Midbrain (tissue), 1 donor: Measurements from ENCODE around the gene PIGQ.

Experiments
- DNase-seq: peaks from one replicate; lab custom pipeline; 2025; lab: John Stamatoyannopoulos, UW

Gene PIGQ

DNA sequence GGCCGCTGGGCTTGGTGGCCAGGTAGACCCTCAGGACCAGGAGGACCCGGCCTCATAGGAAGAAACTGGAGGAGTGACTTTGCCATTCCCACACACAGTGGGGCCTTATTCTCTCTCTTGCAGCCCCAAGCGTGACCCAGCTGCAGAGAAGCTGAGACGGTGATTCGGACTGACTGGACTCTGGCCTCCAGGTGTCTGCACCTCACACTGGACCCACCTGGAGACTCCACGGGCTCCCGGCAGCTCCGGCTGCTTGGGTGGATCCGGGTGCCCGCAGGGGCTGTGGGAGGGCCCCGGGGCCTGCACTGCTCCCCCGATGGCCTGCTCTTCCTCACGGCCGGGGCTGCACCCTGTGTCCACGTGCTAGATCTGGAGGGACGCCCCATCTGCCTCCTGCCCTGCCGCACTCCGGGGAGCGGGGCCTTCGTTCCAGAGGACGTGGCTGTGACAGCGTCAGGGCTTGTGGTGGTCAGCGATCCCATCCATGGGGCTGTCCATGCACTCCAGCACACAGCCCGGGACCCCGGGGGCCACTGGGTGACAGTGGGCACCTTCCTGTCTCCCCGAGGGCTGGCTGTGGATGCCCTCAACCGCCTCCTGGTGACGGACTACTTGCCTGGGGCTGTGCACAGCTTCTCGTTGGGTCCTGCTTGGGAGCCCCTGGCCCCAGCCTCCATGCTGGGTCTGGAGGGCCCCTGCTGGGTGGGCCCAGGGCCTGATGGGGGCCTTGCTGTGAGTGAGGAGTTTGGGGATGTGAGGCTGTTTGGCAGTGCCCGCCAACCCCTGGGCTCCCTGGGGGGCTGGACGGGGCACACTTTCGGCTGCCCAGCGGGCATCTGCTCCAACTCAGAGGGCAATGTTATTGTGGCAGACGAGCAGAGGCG is 2.2 kb upstream of the PIGQ start:
- DNase-seq, result no peak

DNA sequence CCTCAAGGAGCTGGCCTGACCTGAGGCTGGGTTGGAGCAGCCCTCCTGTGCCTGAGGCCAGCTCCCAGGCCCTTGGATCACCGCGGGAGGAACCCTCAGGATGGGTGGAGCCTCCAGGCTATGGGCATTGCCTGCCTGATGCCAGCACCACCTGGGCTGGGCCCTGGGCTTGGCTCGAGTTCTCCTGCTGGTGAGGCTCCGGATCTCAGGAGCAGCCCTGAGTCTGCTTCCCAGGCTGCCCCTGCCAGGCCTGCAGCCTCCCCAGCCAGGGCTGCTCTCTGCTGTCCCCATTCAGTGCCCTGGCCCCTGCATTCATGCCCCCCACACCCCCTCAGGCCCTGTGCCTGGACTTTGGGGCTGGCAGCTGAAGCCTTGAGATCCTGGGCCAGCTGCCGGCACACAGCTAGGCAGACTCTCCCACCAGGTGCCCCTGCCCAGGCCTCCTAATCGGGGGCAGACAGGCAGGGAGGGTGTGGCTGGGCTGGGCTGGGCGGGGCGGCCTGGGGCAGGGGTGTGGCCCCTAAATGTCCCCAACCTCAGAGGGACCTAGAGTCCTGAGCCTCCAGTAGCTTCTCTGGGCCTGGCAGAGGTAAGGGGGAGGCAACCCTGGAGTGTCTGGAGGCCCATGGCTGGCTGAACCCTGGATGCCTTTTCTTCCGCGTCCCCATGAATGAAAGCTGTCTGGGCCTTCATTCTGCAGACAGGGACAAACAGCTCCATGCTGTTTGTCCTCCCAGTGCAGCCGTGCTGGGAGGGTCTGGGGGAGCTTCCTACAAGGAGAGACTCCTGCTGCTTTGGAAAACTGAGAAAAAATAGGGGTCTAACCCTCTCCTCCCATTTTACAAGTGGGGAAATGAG is 1.1 kb upstream of the PIGQ start:
- no peak for DNase-seq

GRCh38 chr16:572865-573650 is 3.3 kb downstream of the PIGQ start:
- no peak for DNase-seq

GRCh38 chr16:574021-574760 is 4.4 kb downstream of the PIGQ start:
- no peak for DNase-seq

DNA sequence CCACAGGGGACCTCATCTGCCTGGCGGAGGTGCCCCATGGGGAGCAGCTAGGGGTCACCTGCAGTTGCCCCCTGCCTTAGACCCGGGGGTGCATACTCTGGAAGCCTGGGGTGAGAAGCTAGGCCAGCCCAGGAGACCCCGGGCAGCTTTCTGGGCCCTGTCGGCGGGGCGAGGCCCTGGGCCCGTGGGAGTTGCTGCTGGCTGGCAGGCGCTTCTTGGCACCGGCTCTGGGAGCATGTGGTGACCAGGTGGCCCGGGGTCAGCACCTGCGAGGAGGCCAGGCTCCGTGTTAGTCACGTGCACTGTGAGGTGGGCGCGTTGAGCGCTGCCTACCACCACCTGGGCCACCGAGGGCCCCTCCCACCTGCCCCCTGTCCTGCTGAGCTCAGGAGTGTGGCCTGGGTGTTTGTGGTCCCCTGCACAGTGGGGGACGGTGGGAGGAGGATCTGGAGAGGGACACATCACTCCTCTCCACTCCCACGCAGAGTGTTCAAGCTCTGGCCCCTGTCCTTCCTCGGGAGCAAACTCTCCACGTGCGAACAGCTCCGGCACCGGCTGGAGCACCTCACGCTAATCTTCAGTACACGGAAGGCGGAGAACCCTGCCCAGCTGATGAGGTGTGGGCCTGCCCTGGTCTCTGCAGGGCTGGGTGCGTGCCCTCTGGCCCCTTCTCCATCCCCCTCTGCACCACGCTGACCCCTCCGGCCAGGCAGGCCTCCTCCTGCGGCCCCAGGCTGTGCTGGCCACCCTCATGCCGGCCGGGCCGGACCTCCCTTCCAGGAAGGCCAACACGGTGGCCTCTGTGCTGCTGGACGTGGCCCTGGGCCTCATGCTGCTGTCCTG is 5.8 kb downstream of the PIGQ start:
- DNase-seq, result no peak

DNA sequence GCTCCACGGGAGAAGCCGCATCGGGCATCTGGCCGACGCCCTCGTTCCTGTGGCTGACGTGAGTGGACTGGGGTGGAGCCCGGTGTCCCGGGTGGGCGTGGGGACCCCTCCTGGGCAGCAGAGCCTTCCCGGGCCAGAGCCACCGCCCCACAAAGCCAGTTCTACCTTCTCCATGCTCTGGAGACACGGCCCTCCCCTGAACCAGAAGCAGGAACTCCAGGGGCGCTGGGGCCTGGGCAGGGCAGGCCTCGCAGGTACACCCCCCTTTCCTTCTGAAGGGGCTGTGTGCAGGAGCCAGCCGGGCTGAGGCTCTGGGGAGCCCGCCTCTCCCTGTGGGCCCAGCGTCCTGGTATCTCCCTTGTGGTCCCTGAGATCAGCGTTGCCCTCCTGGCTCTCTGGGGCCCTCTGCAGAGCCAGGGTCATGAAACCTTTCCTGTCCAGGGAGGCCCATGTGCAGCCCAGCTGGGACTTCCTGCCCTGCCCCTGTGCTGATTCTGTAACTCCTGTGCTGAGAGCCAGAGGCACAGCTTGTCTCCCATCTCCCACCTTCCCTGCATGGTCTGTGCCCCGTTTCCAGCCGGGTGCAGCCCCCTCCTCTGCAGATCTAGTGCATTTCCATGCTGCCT is 6.5 kb downstream of the PIGQ start:
- no peak for DNase-seq

DNA sequence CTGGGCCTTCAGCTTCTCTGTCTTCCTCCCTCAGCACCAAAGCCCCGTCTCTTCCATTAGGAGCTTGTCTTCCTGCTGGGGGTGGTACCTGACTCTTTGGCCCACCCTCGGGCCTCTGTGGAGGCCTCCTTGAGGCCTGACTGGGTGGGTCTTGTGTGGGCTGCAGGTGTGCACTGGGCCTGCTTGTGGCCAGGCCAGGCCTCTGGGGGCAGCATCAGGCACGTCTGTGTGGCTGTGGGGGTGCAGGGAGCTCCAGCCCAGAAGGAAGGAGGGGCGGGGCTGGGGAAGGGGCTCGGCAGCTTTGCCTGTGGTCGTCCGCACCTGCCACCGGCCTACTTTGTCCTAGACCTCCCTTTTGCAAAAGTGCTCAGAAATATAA is 7.0 kb downstream of the PIGQ start:
- DNase-seq, result no peak

DNA sequence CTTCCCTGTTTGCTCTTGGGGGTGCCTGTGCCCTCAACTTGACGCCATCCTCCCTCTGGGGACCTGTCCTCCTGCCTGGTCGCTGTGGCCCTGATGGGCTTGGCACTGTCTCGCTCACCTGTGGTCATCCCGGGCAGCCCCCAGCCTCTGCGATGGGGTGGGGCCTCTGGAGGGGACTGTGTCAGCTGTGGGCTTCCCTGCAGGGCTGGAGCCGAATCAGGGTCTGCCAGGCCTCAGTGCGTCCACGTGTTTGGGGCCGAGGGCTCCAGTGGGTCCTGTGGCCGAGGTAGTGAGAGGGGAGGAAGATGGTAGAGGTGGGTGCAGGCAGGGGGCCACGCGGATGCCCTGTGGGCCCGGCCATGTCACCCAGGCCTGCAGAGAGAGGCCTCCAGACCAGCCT is 8.0 kb downstream of the PIGQ start:
- DNase-seq, result no peak

DNA sequence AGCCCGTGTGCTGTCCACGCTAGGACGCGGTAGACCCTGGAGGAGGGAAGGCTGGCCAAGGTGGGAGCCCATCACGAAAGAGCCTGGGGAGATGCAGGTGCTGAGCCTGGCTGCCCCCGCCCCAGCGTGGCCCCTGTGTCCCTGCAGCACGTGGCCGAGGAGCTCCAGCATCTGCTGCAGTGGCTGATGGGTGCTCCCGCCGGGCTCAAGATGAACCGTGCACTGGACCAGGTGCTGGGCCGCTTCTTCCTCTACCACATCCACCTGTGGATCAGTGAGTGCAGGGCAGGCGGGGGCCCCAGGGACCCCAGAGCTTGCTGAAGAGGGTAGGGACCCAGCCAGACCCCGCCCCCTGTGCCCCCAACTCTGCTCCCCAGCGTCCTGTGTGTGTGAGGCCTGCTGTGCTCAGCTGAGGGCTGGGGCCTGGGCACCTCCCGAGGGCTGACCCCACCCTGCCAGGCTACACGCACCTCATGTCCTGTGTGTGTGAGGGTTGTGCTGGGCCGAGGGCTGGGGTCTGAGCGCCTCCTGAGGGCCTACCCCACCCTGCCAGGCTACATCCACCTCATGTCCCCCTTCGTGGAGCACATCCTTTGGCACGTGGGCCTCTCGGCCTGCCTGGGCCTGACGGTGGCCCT is 8.6 kb downstream of the PIGQ start:
- no peak for DNase-seq

GRCh38 chr16:578870-579405 is 9.2 kb downstream of the PIGQ start:
- peak; percentile 8 for DNase-seq

- DNase-seq, result no peak
Measured at GRCh38 chr16:580141-580945, 10.6 kb downstream of the PIGQ start.

DNA sequence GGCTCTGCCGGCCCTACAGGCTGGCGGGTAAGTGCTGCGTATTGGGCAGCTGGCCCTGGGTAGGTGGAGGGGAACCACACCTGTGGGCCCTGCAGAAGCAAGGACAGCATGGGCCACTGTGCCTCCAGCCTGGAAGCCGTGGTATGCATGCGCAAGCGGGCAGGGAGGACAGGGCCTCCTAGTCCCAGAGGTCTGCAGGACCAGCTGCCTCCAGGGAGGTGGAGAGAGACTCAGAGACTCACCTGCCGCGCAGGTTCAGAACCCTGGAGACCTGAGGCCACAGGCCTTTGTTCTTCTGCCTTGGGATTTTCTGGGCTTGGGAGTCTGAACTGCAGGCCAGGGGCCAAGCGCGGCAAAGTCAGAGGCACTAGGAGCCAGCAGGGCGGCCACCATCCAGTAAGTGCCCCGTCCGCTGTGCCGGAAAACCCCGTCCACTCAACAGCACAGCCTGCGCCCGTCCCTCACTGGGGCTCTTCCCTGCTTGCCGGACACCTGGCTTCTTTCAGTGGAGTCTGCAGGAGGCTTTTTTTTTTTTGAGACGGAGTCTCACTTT is 11.3 kb downstream of the PIGQ start:
- no peak for DNase-seq

GRCh38 chr16:582218-582613 is 12.4 kb downstream of the PIGQ start:
- no peak for DNase-seq

GRCh38 chr16:582614-583331 is 13.0 kb downstream of the PIGQ start:
- no peak for DNase-seq

DNA sequence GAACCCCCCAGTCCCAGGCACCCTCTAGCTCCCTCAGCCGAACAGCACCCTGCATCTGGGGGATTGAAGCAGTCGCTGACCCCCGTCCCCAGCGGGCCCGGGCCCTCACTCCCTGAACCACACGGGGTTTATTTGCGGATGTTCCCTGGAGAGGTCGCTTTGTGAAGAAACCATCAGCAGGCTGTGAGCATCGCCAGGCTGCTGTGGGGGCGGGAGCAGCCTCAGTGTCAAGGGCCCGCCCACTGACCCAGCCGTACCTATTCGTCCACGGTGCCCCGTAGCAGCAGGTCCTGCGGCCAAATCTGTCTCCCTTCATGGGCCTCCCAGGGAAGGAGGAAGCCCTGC is 13.7 kb downstream of the PIGQ start:
- no peak for DNase-seq

GRCh38 chr16:583815-584591 is 14.2 kb downstream of the PIGQ start:
- no peak for DNase-seq

- no peak for DNase-seq
Measured at GRCh38 chr16:585351-585750, 15.6 kb downstream of the PIGQ start.
